Measurements from ENCODE around the gene SPTLC1. TPM values are rescaled to one million over a fixed set of nuclear protein-coding genes. Genes with fewer than 3 reads are reported as not detected.

SPTLC1 gene
- total RNA-seq, 4 donors from 2014 or later = 50.0 to 57.8 (median 52.5) TPM

DNA sequence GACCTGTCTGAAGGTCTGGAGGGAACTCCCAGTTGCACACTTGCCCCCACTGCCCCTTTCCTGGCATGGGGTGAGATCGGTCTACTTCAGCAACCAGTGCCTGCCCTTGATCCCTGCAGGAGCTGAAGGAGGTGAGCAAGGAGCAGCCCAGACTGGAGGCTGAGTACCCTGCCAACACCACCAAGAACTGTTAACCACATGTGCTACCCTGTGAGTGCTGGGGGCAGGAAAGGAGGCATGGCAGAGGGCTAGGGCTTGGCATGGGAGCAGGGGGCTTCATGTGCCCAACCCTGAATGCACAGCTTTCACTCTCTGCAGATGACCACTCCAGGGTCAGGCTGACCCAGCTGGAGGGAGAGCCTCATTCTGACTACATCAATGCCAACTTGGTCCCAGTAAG is 17.3 kb upstream of the SPTLC1 start:
- Histone ChIP-seq H3K4me1 (peaks cover 7 to 13% (median 12%) of the 10 kb centered on the region in 4 donors), H3K9me3 (no peaks in the 10 kb centered on the region), H3K36me3 (no peaks in the 10 kb centered on the region), H3K4me3 (no peak overlapping the region), H3K27me3 (peaks cover 0 to 24% (median 0%) of the 10 kb centered on the region in 4 donors), H3K27ac (replicated peaks in 1 of 4) (no peak overlapping the region)
- no peak for TF ChIP-seq EP300 (IDR thresholded peaks at IDR 0.05)
- no peak for TF ChIP-seq POLR2A (IDR thresholded peaks at IDR 0.05; ENCODE audit: low read depth)
- TF ChIP-seq, protein P1, sequence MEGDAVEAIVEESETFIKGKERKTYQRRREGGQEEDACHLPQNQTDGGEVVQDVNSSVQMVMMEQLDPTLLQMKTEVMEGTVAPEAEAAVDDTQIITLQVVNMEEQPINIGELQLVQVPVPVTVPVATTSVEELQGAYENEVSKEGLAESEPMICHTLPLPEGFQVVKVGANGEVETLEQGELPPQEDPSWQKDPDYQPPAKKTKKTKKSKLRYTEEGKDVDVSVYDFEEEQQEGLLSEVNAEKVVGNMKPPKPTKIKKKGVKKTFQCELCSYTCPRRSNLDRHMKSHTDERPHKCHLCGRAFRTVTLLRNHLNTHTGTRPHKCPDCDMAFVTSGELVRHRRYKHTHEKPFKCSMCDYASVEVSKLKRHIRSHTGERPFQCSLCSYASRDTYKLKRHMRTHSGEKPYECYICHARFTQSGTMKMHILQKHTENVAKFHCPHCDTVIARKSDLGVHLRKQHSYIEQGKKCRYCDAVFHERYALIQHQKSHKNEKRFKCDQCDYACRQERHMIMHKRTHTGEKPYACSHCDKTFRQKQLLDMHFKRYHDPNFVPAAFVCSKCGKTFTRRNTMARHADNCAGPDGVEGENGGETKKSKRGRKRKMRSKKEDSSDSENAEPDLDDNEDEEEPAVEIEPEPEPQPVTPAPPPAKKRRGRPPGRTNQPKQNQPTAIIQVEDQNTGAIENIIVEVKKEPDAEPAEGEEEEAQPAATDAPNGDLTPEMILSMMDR (IDR thresholded peaks at IDR 0.05) = no peak
- TF ChIP-seq POLR2AphosphoS5 (IDR thresholded peaks at IDR 0.05) = no peak
- intact Hi-C loops (cut with DNase I) = loop anchor here (5.0 to 10.0 kb wide), 2 partner anchors 160 to 502 kb away; partner anchors contain the start of gene IARS1
- no CpG with 5 or more reads among the region's 1 CpG for WGBS
- no peak for DNase-seq (ENCODE audit: extremely low spot score)

DNA sequence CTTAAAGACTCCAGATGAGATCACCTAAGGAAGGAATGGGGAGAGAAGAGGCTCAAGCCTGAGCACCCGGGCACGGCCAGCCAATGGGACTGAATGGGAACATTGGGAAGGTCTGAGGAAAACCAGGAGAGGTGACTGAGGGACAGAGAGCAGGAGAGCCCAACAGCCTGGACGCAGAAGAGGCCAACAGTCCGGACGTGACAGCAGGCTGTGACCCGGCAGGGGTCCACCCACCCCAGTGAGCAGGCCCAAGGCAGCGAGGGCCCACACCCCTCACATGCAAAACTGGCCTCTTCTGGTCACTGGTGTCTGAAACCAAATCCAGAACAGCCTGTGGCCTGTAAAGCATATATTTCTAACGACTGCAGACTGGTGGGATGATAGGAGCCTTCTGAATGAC is 7.6 kb upstream of the SPTLC1 start:
- TF ChIP-seq, protein P1 (IDR thresholded peaks at IDR 0.05) = no peak
- no peak for TF ChIP-seq POLR2AphosphoS5 (IDR thresholded peaks at IDR 0.05)
- no peaks in the 10 kb centered on the region for H3K36me3 ChIP-seq

DNA sequence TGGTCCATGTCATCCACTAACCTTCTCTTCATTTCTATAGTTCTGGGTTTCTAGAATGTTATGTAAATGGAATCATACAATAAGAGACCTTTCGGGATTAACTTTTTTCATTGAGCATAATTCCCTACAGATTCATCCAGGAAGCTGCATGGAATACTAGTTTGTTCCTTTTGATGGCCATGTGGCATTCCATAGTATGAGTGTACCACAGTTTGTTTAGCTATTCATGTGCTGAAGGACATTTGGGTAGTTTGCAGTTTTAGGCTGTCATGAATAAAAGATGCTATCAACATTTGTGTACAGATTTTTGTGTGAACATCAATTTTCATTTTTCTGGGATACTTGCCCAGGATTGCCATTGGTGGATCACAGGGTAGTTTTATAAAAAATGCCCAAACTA is 6.8 kb upstream of the SPTLC1 start:
- 89% methylated on average over 1 of the region's 1 CpG for WGBS
- Histone ChIP-seq H3K4me3 (no peak overlapping the region), H3K27me3 (no peaks in the 10 kb centered on the region), H3K4me1 (no peaks in the 10 kb centered on the region), H3K9me3 (no peaks in the 10 kb centered on the region), H3K36me3 (no peaks in the 10 kb centered on the region), H3K27ac (replicated peaks in 1 of 4) (no peak overlapping the region)
- no peak for DNase-seq (ENCODE audit: extremely low spot score)
- TF ChIP-seq, protein P1 (IDR thresholded peaks at IDR 0.05) = no peak
- TF ChIP-seq POLR2AphosphoS5 (IDR thresholded peaks at IDR 0.05) (no peak), EP300 (IDR thresholded peaks at IDR 0.05) (no peak), POLR2A (IDR thresholded peaks at IDR 0.05; ENCODE audit: low read depth) (no peak)
- intact Hi-C loops (cut with DNase I) = no loop called here

More for the DNA sequence above, 7.6 kb upstream of the SPTLC1 start:
- H3K4me1 ChIP-seq = no peaks in the 10 kb centered on the region
- 51% methylated on average over 8 of the region's 8 CpGs for WGBS
- H3K9me3 ChIP-seq = no peaks in the 10 kb centered on the region
- no peak for DNase-seq (ENCODE audit: extremely low spot score)
- H3K4me3 ChIP-seq = no peak overlapping the region
- no peaks in the 10 kb centered on the region for H3K27me3 ChIP-seq
- H3K27ac ChIP-seq (replicated peaks in 1 of 4) = no peak overlapping the region
- intact Hi-C loops (cut with DNase I) = no loop called here

- H3K27ac ChIP-seq (replicated peaks in 1 of 4) = no peak overlapping the region
- DNase-seq (ENCODE audit: extremely low spot score) = no peak
- intact Hi-C loops (cut with DNase I) = no loop called here
- H3K27me3 ChIP-seq = no peaks in the 10 kb centered on the region
- no peaks in the 10 kb centered on the region for H3K4me1 ChIP-seq
- 89% methylated on average over 1 of the region's 1 CpG for WGBS
- no peaks in the 10 kb centered on the region for H3K36me3 ChIP-seq
- H3K4me3 ChIP-seq = no peak overlapping the region
- TF ChIP-seq POLR2AphosphoS5 (IDR thresholded peaks at IDR 0.05) = no peak
- TF ChIP-seq EP300 (IDR thresholded peaks at IDR 0.05) = no peak
- TF ChIP-seq, protein P1 (IDR thresholded peaks at IDR 0.05) = no peak
- TF ChIP-seq POLR2A (IDR thresholded peaks at IDR 0.05; ENCODE audit: low read depth) = no peak
- no peaks in the 10 kb centered on the region for H3K9me3 ChIP-seq
Observed at GRCh38 chr9:92121265-92121664, 6.1 kb upstream of the SPTLC1 start.

DNA sequence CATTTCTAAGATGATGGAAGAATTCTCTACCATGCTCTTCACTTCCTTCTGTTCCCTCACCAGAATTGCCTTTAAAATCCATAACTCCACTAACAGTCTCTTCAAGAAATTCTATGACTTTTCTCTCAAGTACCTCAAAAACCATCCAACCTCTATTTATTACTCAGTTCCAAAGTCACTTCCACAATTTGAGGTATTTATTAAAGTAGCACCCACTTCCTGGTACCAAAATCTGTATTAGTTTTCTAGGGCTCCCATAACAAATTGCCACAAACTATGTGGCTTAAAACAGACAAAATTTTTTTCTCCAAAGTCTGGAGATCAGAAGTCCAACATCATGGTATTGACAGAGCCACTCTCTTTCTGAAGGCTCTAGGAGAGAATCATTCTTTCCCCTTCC is 4.9 kb upstream of the SPTLC1 start:
- Histone ChIP-seq H3K36me3 (no peaks in the 10 kb centered on the region), H3K27me3 (no peaks in the 10 kb centered on the region), H3K4me1 (peaks cover 0 to 6% (median 2%) of the 10 kb centered on the region in 4 donors), H3K9me3 (no peaks in the 10 kb centered on the region), H3K4me3 (no peak overlapping the region), H3K27ac (replicated peaks in 1 of 4) (no peak overlapping the region)
- no peak for TF ChIP-seq EP300 (IDR thresholded peaks at IDR 0.05)
- no peak for TF ChIP-seq POLR2A (IDR thresholded peaks at IDR 0.05; ENCODE audit: low read depth)
- no peak for DNase-seq (ENCODE audit: extremely low spot score)
- intact Hi-C loops (cut with DNase I) = no loop called here
